ENCODE measurements around the gene PTCD3.

Gene PTCD3

DNA sequence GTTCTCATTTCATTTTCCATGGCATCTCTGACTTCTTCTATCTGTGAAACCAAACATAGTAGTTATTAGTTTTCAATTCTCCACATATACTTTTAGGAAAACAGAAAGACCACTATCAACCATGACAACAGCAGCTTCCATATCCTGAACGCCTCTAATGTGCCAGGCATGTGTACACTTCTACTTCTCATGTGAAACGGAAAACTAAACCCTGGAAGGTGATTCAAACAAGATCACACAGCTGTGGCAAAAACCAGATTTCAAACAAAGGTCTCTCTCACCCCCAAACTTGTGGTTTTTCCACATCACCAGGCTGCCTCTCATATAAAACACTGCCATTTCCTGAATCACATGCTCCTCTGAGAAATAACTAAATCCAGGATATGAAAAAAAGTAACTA lies 41.8 kb downstream of the PTCD3 start:
- DNase-seq: no peak

DNA sequence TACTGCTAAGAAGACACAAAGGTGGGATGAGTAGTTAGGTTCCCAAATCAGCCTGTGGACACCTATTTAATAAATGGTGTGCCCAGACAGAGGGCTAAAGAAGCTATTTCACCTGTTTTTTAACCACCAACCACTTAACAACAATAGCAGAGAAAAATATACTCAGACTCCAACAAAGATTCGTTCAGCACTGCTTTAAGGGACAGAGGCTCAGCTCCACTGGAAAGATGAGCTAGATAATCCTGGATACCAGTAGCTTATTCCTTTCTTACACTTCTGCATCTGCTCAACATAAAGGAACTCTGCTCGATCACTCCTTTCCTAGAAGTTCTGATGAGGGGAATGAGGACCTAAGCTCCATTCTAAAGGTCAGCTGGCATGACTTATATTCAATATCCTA lies 44.5 kb downstream of the PTCD3 start:
- DNase-seq: no peak

DNA sequence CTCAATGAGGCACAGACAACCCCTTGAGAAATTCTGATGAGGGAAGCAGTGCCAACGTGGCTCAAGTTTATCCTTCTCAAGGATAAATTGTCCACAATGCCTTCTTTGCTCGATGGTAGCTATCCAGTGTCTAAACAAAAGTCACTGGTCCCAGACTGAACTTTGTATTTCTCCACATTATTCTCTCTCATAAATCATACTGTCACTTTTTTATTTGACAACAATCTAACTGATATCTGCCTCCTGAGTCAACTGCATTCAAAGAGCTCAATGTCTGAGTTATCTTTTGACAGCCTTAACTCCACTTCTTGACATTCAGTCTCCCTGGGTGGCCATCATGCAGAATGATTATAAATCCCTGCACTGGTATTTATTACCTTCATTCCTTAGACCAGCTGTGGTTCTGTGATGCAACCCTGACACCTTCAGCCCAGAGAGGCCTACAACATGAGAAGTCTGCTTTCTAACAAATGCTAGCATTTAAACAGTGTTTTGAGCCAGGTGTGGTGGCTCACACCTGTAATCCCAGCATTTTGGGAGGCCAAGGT lies 51.0 kb downstream of the PTCD3 start:
- no peak for DNase-seq

GRCh38 chr2:86158286-86158685 lies 52.3 kb downstream of the PTCD3 start:
- no peak for DNase-seq

GRCh38 chr2:86160156-86160952 lies 54.3 kb downstream of the PTCD3 start:
- DNase-seq: no peak

DNA sequence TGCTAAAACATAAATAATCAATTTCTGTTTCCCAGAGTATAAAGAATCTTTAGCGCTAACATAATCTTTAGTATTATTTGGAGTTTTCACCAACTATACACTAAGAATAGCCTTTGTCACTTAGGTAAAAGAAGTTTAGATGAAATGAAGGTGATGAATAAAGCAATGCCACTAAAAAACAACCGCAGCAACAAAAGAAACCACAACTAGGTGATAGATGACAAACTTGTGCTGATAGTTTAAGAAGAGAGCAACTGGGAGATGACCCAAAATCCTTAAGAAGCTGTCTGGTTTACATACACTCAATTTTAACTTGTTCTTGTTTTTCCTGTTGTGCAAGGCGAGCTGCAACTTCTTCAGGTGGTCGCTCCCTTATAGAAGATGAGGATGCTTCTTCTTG lies 64.4 kb downstream of the PTCD3 start:
- DNase-seq: no peak

- no peak for DNase-seq
These were observed 65.3 kb downstream of the PTCD3 start for GRCh38 chr2:86171295-86171694.

GRCh38 chr2:86172610-86173009 lies 66.6 kb downstream of the PTCD3 start:
- DNase-seq: no peak

- peak in 1 of 2 donors; percentile 41 for DNase-seq
These were observed 68.4 kb downstream of the PTCD3 start for GRCh38 chr2:86174445-86174844.

DNA sequence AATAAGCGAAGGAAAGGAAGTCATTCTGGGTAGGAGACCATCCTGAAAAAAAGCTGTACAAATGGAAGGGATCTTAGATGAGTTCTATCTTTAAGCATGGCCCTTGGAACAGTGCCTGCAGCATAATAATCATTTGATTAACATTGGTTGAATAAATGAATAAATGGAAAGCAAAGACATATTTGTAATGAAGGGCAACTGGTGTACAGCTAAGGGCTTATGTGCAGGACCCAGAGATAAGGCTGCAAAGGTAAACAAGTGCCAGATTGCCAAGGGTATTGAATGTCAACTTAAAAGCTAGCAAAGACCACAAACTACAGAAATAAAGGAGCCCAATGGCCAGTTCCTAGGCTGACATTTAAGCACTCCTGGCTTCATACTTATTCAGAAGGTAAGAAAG lies 69.8 kb downstream of the PTCD3 start:
- no peak for DNase-seq

GRCh38 chr2:86176597-86176996 lies 70.6 kb downstream of the PTCD3 start:
- DNase-seq: no peak

GRCh38 chr2:86185517-86186212 lies 79.6 kb downstream of the PTCD3 start:
- no peak for DNase-seq

GRCh38 chr2:86186431-86186830 lies 80.4 kb downstream of the PTCD3 start:
- DNase-seq: no peak

- no peak for DNase-seq
These were observed 83.9 kb downstream of the PTCD3 start for GRCh38 chr2:86189782-86190416.
